ENCODE data around the gene RDH11.

- TF ChIP-seq RAD21 (IDR thresholded peaks at IDR 0.05; ENCODE audit: insufficient read depth, low read depth, low read length) = no peak
- no peak for TF ChIP-seq CBFB (IDR thresholded peaks at IDR 0.05; ENCODE audit: low read depth)
Observed at GRCh38 chr14:67736771-67737170, 41.2 kb upstream of the RDH11 start.
